OCI-M2 (cell line): Measurements from ENCODE around the gene ANAPC7.
"Not testable (repeated sequence)": the region's sequence is repeated elsewhere in the genome, so short reads cannot be mapped to it uniquely, and the experiment has no call there.

ENCODE experiments used
- DNase-seq: peaks from one replicate; lab custom pipeline; 2025; ENCODE audit not compliant: unreplicated experiment; lab: John Stamatoyannopoulos, UW

The ANAPC7 gene

GRCh38 chr12:110378131-110378790, 25.2 kb downstream of the ANAPC7 start:
- not testable (repeated sequence) for DNase-seq

- DNase-seq = no peak
These were observed 29.4 kb downstream of the ANAPC7 start for GRCh38 chr12:110373962-110374611.

GRCh38 chr12:110373425-110373824, 30.1 kb downstream of the ANAPC7 start:
- DNase-seq = no peak

- no peak for DNase-seq
These were observed 30.5 kb downstream of the ANAPC7 start for GRCh38 chr12:110373025-110373424.

- no peak for DNase-seq
These were observed 31.5 kb downstream of the ANAPC7 start for GRCh38 chr12:110372056-110372425.

GRCh38 chr12:110371408-110372055, 32.0 kb downstream of the ANAPC7 start:
- no peak for DNase-seq

- no peak for DNase-seq
These were observed 32.7 kb downstream of the ANAPC7 start for GRCh38 chr12:110370732-110371231.

GRCh38 chr12:110369992-110370391, 33.5 kb downstream of the ANAPC7 start:
- DNase-seq = no peak

GRCh38 chr12:110367181-110367864, 36.2 kb downstream of the ANAPC7 start:
- no peak for DNase-seq

- no peak for DNase-seq
These were observed 37.0 kb downstream of the ANAPC7 start for GRCh38 chr12:110366321-110367142.

- no peak for DNase-seq
These were observed 37.8 kb downstream of the ANAPC7 start for GRCh38 chr12:110365489-110366320.

GRCh38 chr12:110361216-110361615, 42.3 kb downstream of the ANAPC7 start:
- DNase-seq = no peak

GRCh38 chr12:110358384-110359097, 45.0 kb downstream of the ANAPC7 start:
- not testable (repeated sequence) for DNase-seq

GRCh38 chr12:110355073-110355472, 48.4 kb downstream of the ANAPC7 start:
- DNase-seq = no peak

GRCh38 chr12:110354172-110354780, 49.2 kb downstream of the ANAPC7 start:
- peak; percentile 81 for DNase-seq

- no peak for DNase-seq
These were observed 50.1 kb downstream of the ANAPC7 start for GRCh38 chr12:110353211-110353965.

GRCh38 chr12:110352401-110352800, 51.1 kb downstream of the ANAPC7 start:
- DNase-seq = no peak

GRCh38 chr12:110351119-110351518, 52.4 kb downstream of the ANAPC7 start:
- DNase-seq = no peak
